Esophagus squamous epithelium (tissue), 5 donors: ENCODE data around the gene OPN4. TPM values are rescaled to one million over a fixed set of nuclear protein-coding genes. Genes with fewer than 3 reads are reported as not detected.
A peak's percentile ranks its signal among the peaks of the same experiment; 100 is the strongest.
"Not testable (repeated sequence)": the region's sequence is repeated elsewhere in the genome, so short reads cannot be mapped to it uniquely, and the experiment has no call there.

Experiments used
- DNase-seq: peaks from one replicate; lab custom pipeline; 2025; lab: John Stamatoyannopoulos, UW
- H3K27ac ChIP-seq, 4 donors: fragments of 200-600 bp; sonication (generic); one replicate each; pipeline ENCODE4 v1.5.1; 2016 to 2019; ENCODE audit warnings: mild to moderate bottlenecking in 1 of 4
- H3K27me3 ChIP-seq, 4 donors: fragments of 200-600 bp; sonication (generic); 1 replicate in 3 of 4; 2 replicates in 1 of 4; pipeline versions ENCODE4 v1.5.1 to v1.6.0; 2017 to 2021; ENCODE audit warnings: antibody characterized with exemption in 1 of 4
- H3K36me3 ChIP-seq, 3 donors: fragments of 200-600 bp; sonication (generic); one replicate each; pipeline ENCODE4 v1.5.1; 2016 to 2019
- H3K4me1 ChIP-seq, 3 donors: fragments of 200-600 bp; sonication (generic); one replicate each; pipeline ENCODE4 v1.5.1; 2017 to 2019
- H3K4me3 ChIP-seq, 4 donors: fragments of 200-600 bp; sonication (generic); 1 replicate in 3 of 4; 2 replicates in 1 of 4; pipeline ENCODE4 v1.5.1; 2016 to 2019; ENCODE audit warnings: mild to moderate bottlenecking in 2 of 4, moderate library complexity in 1 of 4
- H3K9me3 ChIP-seq, 3 donors: fragments of 200-600 bp; sonication (generic); one replicate each; pipeline ENCODE4 v1.5.1; 2016 to 2019
- CTCF ChIP-seq, 6 experiments: fragments of 450-650 bp in 4 of 6; fragments of 200-600 bp in 2 of 6; sonication (generic) in 2 of 6; IDR thresholded peaks; one replicate each; pipeline ENCODE4 v1.5.1; 2016 to 2019; ENCODE audit warnings: antibody characterized with exemption in 6 of 6, mild to moderate bottlenecking in 4 of 6, moderate library complexity in 4 of 6
- POLR2A ChIP-seq, 4 donors: fragments of 450-650 bp; IDR thresholded peaks; one replicate each; pipeline ENCODE4 v1.6.1; 2017; ENCODE audit warnings: antibody characterized with exemption in 4 of 4, mild to moderate bottlenecking in 4 of 4, moderate library complexity in 3 of 4
- WGBS, 2 donors: methylation state at CpG; one replicate each; pipeline ENCODE4 v1.1.5; 2018; 5-methylcytosine and 5-hydroxymethylcytosine counted together
- intact Hi-C: fragments of 100-400 bp; cut with DNase I; formaldehyde crosslinking; loops from one replicate; pipeline ENCODE4 v1.15.0; 2022
- total RNA-seq, 4 donors: library from RNA; depleted of rRNA; stranded (reverse); fragments of >200 nt; gene quantifications; one replicate each; pipeline ENCODE4 v1.1.0, GENCODE V29; 2016
- donor health status: DM: yes; HTN: yes; CAD: no.

The OPN4 gene
- total RNA-seq, 4 donors from 2014 or later, result not detected

GRCh38 chr10:86613096-86613495 lies 41.3 kb upstream of the OPN4 start:
- WGBS, 2 donors, result 56 to 86% methylated on average over 3 to 5 of the region's 5 CpGs
- H3K4me3 ChIP-seq, result no peak overlapping the region
- no peaks in the 10 kb centered on the region for H3K36me3 ChIP-seq
- intact Hi-C loops, result no loop called here
- TF ChIP-seq POLR2A (IDR thresholded peaks at IDR 0.05), result no peak
- TF ChIP-seq CTCF (IDR thresholded peaks at IDR 0.05), result no peak
- H3K27me3 ChIP-seq, result no peaks in the 10 kb centered on the region
- peak overlapping the region in 3 of 4 donors; percentile 46 to 88 (median 51) for H3K27ac ChIP-seq
- DNase-seq, result no peak
- H3K4me1 ChIP-seq, result peaks cover 0 to 52% (median 0%) of the 10 kb centered on the region in 3 donors
- no peaks in the 10 kb centered on the region for H3K9me3 ChIP-seq

GRCh38 chr10:86613905-86614304 lies 40.4 kb upstream of the OPN4 start:
- TF ChIP-seq CTCF (IDR thresholded peaks at IDR 0.05) (no peak), POLR2A (IDR thresholded peaks at IDR 0.05) (no peak)
- WGBS, 2 donors, result 28 to 49% methylated on average over 6 of the region's 6 CpGs
- Histone ChIP-seq H3K4me1 (peaks cover 0 to 52% (median 0%) of the 10 kb centered on the region in 3 donors), H3K9me3 (no peaks in the 10 kb centered on the region), H3K36me3 (no peaks in the 10 kb centered on the region), H3K4me3 (no peak overlapping the region), H3K27ac (peak overlapping the region; percentile 32 to 88 (median 68)), H3K27me3 (no peaks in the 10 kb centered on the region)
- intact Hi-C loops, result no loop called here
- no peak for DNase-seq

GRCh38 chr10:86614853-86615252 lies 39.5 kb upstream of the OPN4 start:
- DNase-seq, result no peak
- WGBS, 2 donors, result 80 to 85% methylated on average over 4 of the region's 4 CpGs
- H3K9me3 ChIP-seq, result no peaks in the 10 kb centered on the region
- H3K36me3 ChIP-seq, result no peaks in the 10 kb centered on the region
- peak overlapping the region in 3 of 4 donors; percentile 60 to 88 (median 75) for H3K27ac ChIP-seq
- intact Hi-C loops, result no loop called here
- no peak for TF ChIP-seq CTCF (IDR thresholded peaks at IDR 0.05)
- no peak for TF ChIP-seq POLR2A (IDR thresholded peaks at IDR 0.05)
- H3K27me3 ChIP-seq, result no peaks in the 10 kb centered on the region
- peaks cover 0 to 52% (median 0%) of the 10 kb centered on the region in 3 donors for H3K4me1 ChIP-seq
- no peak overlapping the region for H3K4me3 ChIP-seq

- H3K4me1 ChIP-seq, result peaks cover 0 to 38% (median 0%) of the 10 kb centered on the region in 3 donors
- 78% methylated on average over 1 of the region's 2 CpGs; no CpG with 5 or more reads in 1 of the 2 donors for WGBS, 2 donors
- peak overlapping the region in 1 of 4 donors; percentile 88 for H3K27ac ChIP-seq
- H3K4me3 ChIP-seq, intact Hi-C loops, H3K9me3 ChIP-seq, H3K36me3 ChIP-seq, DNase-seq, H3K27me3 ChIP-seq: not testable (repeated sequence)
Measured at GRCh38 chr10:86617278-86617677, 37.1 kb upstream of the OPN4 start.

DNA sequence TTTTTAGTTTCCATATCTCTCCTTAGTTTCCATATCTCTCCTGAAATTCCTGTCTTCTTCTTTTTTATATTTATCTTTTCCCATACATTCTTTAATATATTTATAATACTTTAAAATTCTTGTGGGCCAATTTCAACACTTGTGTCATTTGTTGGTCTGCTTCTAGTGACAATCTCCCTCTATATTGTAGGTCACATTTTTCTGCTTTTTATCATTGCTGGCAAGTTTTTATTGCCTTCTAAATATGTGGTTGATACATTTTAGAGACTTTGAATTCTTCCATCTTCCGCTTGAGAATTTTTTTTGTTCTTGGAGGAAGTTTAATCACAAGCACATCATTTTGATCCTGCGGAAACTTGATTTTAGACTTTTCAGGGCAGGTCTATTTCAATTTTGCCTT lies 26.0 kb upstream of the OPN4 start:
- peaks cover 0 to 39% (median 0%) of the 10 kb centered on the region in 4 donors for H3K27me3 ChIP-seq
- no peak overlapping the region for H3K4me3 ChIP-seq
- H3K9me3 ChIP-seq, result no peaks in the 10 kb centered on the region
- no peak for DNase-seq
- 92 to 100% methylated on average over 2 of the region's 2 CpGs for WGBS, 2 donors
- intact Hi-C loops, result no loop called here
- H3K36me3 ChIP-seq, result no peaks in the 10 kb centered on the region
- no peak for TF ChIP-seq POLR2A (IDR thresholded peaks at IDR 0.05)
- TF ChIP-seq CTCF (IDR thresholded peaks at IDR 0.05), result no peak
- no peak overlapping the region for H3K27ac ChIP-seq
- H3K4me1 ChIP-seq, result peaks cover 7 to 29% (median 9%) of the 10 kb centered on the region in 3 donors

- TF ChIP-seq POLR2A (IDR thresholded peaks at IDR 0.05) (no peak), CTCF (IDR thresholded peaks at IDR 0.05) (no peak)
- Histone ChIP-seq H3K36me3 (no peaks in the 10 kb centered on the region), H3K4me3 (no peak overlapping the region), H3K4me1 (peaks cover 7 to 21% (median 9%) of the 10 kb centered on the region in 3 donors), H3K27ac (no peak overlapping the region), H3K9me3 (no peaks in the 10 kb centered on the region), H3K27me3 (peaks cover 0 to 56% (median 0%) of the 10 kb centered on the region in 4 donors)
- WGBS, 2 donors, result 9 to 22% methylated on average over 2 of the region's 2 CpGs
- no peak for DNase-seq
- intact Hi-C loops, result no loop called here
Measured at GRCh38 chr10:86630079-86630478, 24.3 kb upstream of the OPN4 start.
